ENCODE data around the gene POU2F3.

GRCh38 chr11:120343429-120343828 lies 103.5 kb downstream of the POU2F3 start:
- TF ChIP-seq CTCF (conservative IDR thresholded peaks at IDR 0.05 in 1 of 2, IDR thresholded peaks at IDR 0.05 in 1 of 2; ENCODE audit: low read depth in 1 of 2, low read length in 2 of 2): no peak
- no peak for TF ChIP-seq EZH2 (IDR thresholded peaks at IDR 0.05; ENCODE audit: low read length, missing control alignments)
